Measurements from ENCODE around the gene CLEC18B.

DNA sequence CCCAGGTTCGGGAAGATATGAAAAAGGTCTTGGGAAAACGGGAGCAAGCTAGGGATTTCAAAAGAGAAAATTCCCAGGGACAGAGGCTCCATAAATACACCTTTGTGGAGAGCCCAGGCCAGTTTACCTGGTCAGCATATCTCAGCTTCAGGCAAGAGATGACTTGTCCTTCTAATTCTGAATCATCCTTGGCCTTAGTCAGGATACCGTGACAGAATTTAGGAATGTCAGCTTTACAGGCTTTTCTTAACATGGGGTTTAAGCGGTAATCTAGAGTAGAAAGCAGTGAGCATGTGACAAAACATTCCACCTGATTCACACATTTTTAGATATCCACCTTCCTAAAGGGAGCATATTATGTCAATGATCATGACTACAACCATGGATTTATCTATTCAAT is 41.1 kb upstream of the CLEC18B start:
- TF ChIP-seq, protein P1, sequence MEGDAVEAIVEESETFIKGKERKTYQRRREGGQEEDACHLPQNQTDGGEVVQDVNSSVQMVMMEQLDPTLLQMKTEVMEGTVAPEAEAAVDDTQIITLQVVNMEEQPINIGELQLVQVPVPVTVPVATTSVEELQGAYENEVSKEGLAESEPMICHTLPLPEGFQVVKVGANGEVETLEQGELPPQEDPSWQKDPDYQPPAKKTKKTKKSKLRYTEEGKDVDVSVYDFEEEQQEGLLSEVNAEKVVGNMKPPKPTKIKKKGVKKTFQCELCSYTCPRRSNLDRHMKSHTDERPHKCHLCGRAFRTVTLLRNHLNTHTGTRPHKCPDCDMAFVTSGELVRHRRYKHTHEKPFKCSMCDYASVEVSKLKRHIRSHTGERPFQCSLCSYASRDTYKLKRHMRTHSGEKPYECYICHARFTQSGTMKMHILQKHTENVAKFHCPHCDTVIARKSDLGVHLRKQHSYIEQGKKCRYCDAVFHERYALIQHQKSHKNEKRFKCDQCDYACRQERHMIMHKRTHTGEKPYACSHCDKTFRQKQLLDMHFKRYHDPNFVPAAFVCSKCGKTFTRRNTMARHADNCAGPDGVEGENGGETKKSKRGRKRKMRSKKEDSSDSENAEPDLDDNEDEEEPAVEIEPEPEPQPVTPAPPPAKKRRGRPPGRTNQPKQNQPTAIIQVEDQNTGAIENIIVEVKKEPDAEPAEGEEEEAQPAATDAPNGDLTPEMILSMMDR (IDR thresholded peaks at IDR 0.05) = no peak
- TF ChIP-seq POLR2AphosphoS5 (IDR thresholded peaks at IDR 0.05) (no peak), POLR2A (IDR thresholded peaks at IDR 0.05) (no peak)

Data from breast epithelium (tissue), 3 donors.